Right renal pelvis (tissue), 4 donors: Measurements from ENCODE around the gene MGLL. TPM values are rescaled to one million over a fixed set of nuclear protein-coding genes. Genes with fewer than 3 reads are reported as not detected.
"Not testable (repeated sequence)": the region's sequence is repeated elsewhere in the genome, so short reads cannot be mapped to it uniquely, and the experiment has no call there.

Experiments
- DNase-seq, 4 donors: peaks; one replicate each; pipeline ENCODE4 v3.0.0-alpha.2; 2013; ENCODE audit warnings: low read depth in 4 of 4, low spot score in 3 of 4, missing footprints in 1 of 4
- polyA plus RNA-seq, 4 donors: library from polyadenylated mRNA; unstranded; fragments of 120-200 nt; gene quantifications; one replicate each; pipeline ENCODE4 v1.2.1, GENCODE V29; 2013; ENCODE audit not compliant: insufficient read length in 4 of 4

The MGLL gene
- polyA plus RNA-seq, 4 donors = 25.4 to 29.3 (median 27.0) TPM

- DNase-seq = no peak
Measured at GRCh38 chr3:127668906-127669305, 153.4 kb downstream of the MGLL start.

- DNase-seq = no peak
Measured at GRCh38 chr3:127667119-127667681, 155.1 kb downstream of the MGLL start.

- no peak for DNase-seq
Measured at GRCh38 chr3:127666676-127667075, 155.6 kb downstream of the MGLL start.

- no peak for DNase-seq
Measured at GRCh38 chr3:127665586-127665985, 156.7 kb downstream of the MGLL start.

- no peak for DNase-seq
Measured at GRCh38 chr3:127665165-127665564, 157.2 kb downstream of the MGLL start.

GRCh38 chr3:127663151-127663550 is 159.2 kb downstream of the MGLL start:
- no peak for DNase-seq

- DNase-seq = no peak
Measured at GRCh38 chr3:127662001-127662469, 160.3 kb downstream of the MGLL start.

- no peak for DNase-seq
Measured at GRCh38 chr3:127661600-127661999, 160.7 kb downstream of the MGLL start.

- DNase-seq = no peak
Measured at GRCh38 chr3:127660621-127661251, 161.6 kb downstream of the MGLL start.

GRCh38 chr3:127658234-127658633 is 164.1 kb downstream of the MGLL start:
- no peak for DNase-seq

- DNase-seq = no peak
Measured at GRCh38 chr3:127656906-127657305, 165.4 kb downstream of the MGLL start.

- DNase-seq = no peak
Measured at GRCh38 chr3:127655641-127656040, 166.7 kb downstream of the MGLL start.

- DNase-seq = not testable (repeated sequence)
Measured at GRCh38 chr3:127654993-127655392, 167.3 kb downstream of the MGLL start.

GRCh38 chr3:127654374-127654773 is 167.9 kb downstream of the MGLL start:
- no peak for DNase-seq

GRCh38 chr3:127652246-127652995 is 169.9 kb downstream of the MGLL start:
- peak in 1 of 4 donors; percentile 45 for DNase-seq

GRCh38 chr3:127651516-127652172 is 170.7 kb downstream of the MGLL start:
- no peak for DNase-seq

GRCh38 chr3:127650236-127650635 is 172.1 kb downstream of the MGLL start:
- no peak for DNase-seq

GRCh38 chr3:127647845-127648204 is 174.5 kb downstream of the MGLL start:
- DNase-seq = no peak

- DNase-seq = peak in 1 of 4 donors; percentile 12
Measured at GRCh38 chr3:127647166-127647844, 175.0 kb downstream of the MGLL start.

GRCh38 chr3:127646501-127647046 is 175.7 kb downstream of the MGLL start:
- no peak for DNase-seq
